SU-DHL-6 (cell line): Measurements from ENCODE around the gene ZBTB6.
A peak's percentile ranks its signal among the peaks of the same experiment; 100 is the strongest.

ENCODE experiments used
- H2AFZ ChIP-seq: fragments of 200-600 bp; sonication (generic); 2 replicates; pipeline ENCODE4 v1.6.1; 2014; ENCODE audit warnings: low read depth, mild to moderate bottlenecking, moderate library complexity, mixed read lengths, antibody characterized with exemption, low read length; ENCODE audit not compliant: severe bottlenecking
- H3F3A ChIP-seq: fragments of 200-600 bp; shearing (Covaris generic); 2 replicates; pipeline ENCODE4 v1.6.0; 2016; ENCODE audit warnings: antibody characterized with exemption, mild to moderate bottlenecking; ENCODE audit not compliant: insufficient read depth
- H3K27ac ChIP-seq: fragments of 200-600 bp; sonication (generic); 2 replicates; pipeline ENCODE4 v1.5.1; 2016; ENCODE audit warnings: low read depth, mild to moderate bottlenecking, low read length, moderate library complexity, mixed read lengths
- H3K27me3 ChIP-seq: fragments of 200-600 bp; sonication (generic), shearing (Covaris generic); 2 replicates; pipeline ENCODE4 v1.6.0; 2014; ENCODE audit warnings: mild to moderate bottlenecking, low read length
- H3K36me3 ChIP-seq: fragments of 200-600 bp; sonication (generic); 2 replicates; pipeline ENCODE4 v1.6.1; 2014; ENCODE audit warnings: mild to moderate bottlenecking, low read length, mixed read lengths
- H3K4me2 ChIP-seq: fragments of 300-600, 200-600 bp; shearing (Covaris generic), sonication (generic); 2 replicates; pipeline ENCODE4 v1.6.0; 2014; ENCODE audit warnings: low read length, low read depth, mild to moderate bottlenecking; ENCODE audit not compliant: poor library complexity, severe bottlenecking
- H3K4me3 ChIP-seq: fragments of 200-600 bp; sonication (generic); 2 replicates; pipeline ENCODE4 v1.5.1; 2014; ENCODE audit warnings: antibody characterized with exemption, low read length, mild to moderate bottlenecking, mixed read lengths; ENCODE audit not compliant: insufficient read depth, poor library complexity, severe bottlenecking
- H3K79me2 ChIP-seq: fragments of 200-600 bp; sonication (generic); 2 replicates; pipeline ENCODE4 v1.6.1; 2014; ENCODE audit warnings: mild to moderate bottlenecking, low read length, moderate library complexity; ENCODE audit not compliant: insufficient read depth
- H3K9ac ChIP-seq: fragments of 200-600 bp; sonication (generic); 2 replicates; pipeline ENCODE4 v1.7.0; 2014; ENCODE audit warnings: mild to moderate bottlenecking, low read length
- H3K9me2 ChIP-seq: fragments of 200-600 bp; sonication (generic); replicated peaks from 2 replicates; pipeline ENCODE4 v1.6.1; 2014; ENCODE audit warnings: low read length; ENCODE audit not compliant: insufficient read depth
- H3K9me3 ChIP-seq: fragments of 200-600 bp; sonication (generic); 2 replicates; pipeline ENCODE4 v1.6.1; 2014; ENCODE audit warnings: low read length, mixed read lengths; ENCODE audit not compliant: insufficient read depth
- H4K20me1 ChIP-seq: fragments of 200-600 bp; sonication (generic); 2 replicates; pipeline ENCODE4 v1.6.1; 2014; ENCODE audit warnings: low read depth, mild to moderate bottlenecking, antibody characterized with exemption, low read length, moderate library complexity, mixed read lengths
- CTCF ChIP-seq: fragments of 200-600 bp; sonication (generic); IDR thresholded peaks from one replicate; pipeline ENCODE4 v1.5.1; 2017; ENCODE audit warnings: antibody characterized with exemption, mild to moderate bottlenecking, low read length, moderate library complexity; ENCODE audit not compliant: insufficient read depth, poor library complexity, severe bottlenecking
- EZH2phosphoT487 ChIP-seq: fragments of 200-600 bp; sonication (generic), shearing (Covaris generic); conservative IDR thresholded peaks from 2 replicates; pipeline ENCODE4 v1.6.1; 2018; ENCODE audit warnings: mild to moderate bottlenecking, antibody characterized with exemption, low read length, moderate library complexity, mixed read lengths

ZBTB6 gene

GRCh38 chr9:122940454-122940748 is 27.3 kb upstream of the ZBTB6 start:
- Histone ChIP-seq H3K9me2 (no peaks in the 10 kb centered on the region), H3F3A (peaks cover 22% of the 10 kb centered on the region; the same call in 1 of the 2 replicates)

GRCh38 chr9:122939601-122940000 is 26.5 kb upstream of the ZBTB6 start:
- H4K20me1 ChIP-seq, result 0 out of 2 replicates have a peak, but pooled peaks cover 4% of the 10 kb centered on the region
- no peak overlapping the region for H3K4me3 ChIP-seq
- H3K79me2 ChIP-seq, result peaks cover 52% of the 10 kb centered on the region
- no peaks in the 10 kb centered on the region for H3K27me3 ChIP-seq
- no peak overlapping the region for H2AFZ ChIP-seq
- 0 out of 2 replicates have a peak overlapping the region, but pooled peaks have one; percentile 69 for H3K9ac ChIP-seq
- H3K27ac ChIP-seq, result no peak overlapping the region
- no peak for TF ChIP-seq EZH2phosphoT487
- TF ChIP-seq CTCF, result no peak
- H3K9me2 ChIP-seq, result no peaks in the 10 kb centered on the region
- H3K4me2 ChIP-seq, result peak overlapping the region; percentile 69
- peaks cover 22% of the 10 kb centered on the region; the same call in 1 of the 2 replicates for H3F3A ChIP-seq
- H3K36me3 ChIP-seq, result no peaks in the 10 kb centered on the region
- H3K9me3 ChIP-seq, result no peaks in the 10 kb centered on the region

More at GRCh38 chr9:122940454-122940748, 27.3 kb upstream of the ZBTB6 start:
- no peaks in the 10 kb centered on the region for H3K9me3 ChIP-seq
- 0 out of 2 replicates have a peak, but pooled peaks cover 4% of the 10 kb centered on the region for H4K20me1 ChIP-seq
- H3K4me2 ChIP-seq, result peak overlapping the region; percentile 69
- TF ChIP-seq CTCF (no peak), EZH2phosphoT487 (no peak)
- peak overlapping the region; percentile 75 for H2AFZ ChIP-seq
- H3K4me3 ChIP-seq, result peak overlapping the region; percentile 52
- H3K79me2 ChIP-seq, result peaks cover 52% of the 10 kb centered on the region
- H3K27me3 ChIP-seq, result no peaks in the 10 kb centered on the region
- no peak overlapping the region for H3K27ac ChIP-seq
- H3K36me3 ChIP-seq, result no peaks in the 10 kb centered on the region
- H3K9ac ChIP-seq, result peak overlapping the region; percentile 69

- Histone ChIP-seq H3K9ac (no peak overlapping the region), H4K20me1 (0 out of 2 replicates have a peak, but pooled peaks cover under 1% of the 10 kb centered on the region), H3K4me3 (no peak overlapping the region), H3K27me3 (no peaks in the 10 kb centered on the region), H3K36me3 (no peaks in the 10 kb centered on the region), H3K9me3 (no peaks in the 10 kb centered on the region), H3K4me2 (no peak overlapping the region), H3F3A (peaks cover 22% of the 10 kb centered on the region; the same call in 1 of the 2 replicates), H3K79me2 (peaks cover 51% of the 10 kb centered on the region), H2AFZ (no peak overlapping the region), H3K27ac (no peak overlapping the region), H3K9me2 (no peaks in the 10 kb centered on the region)
- TF ChIP-seq EZH2phosphoT487, result no peak
- no peak for TF ChIP-seq CTCF
Measured at GRCh38 chr9:122936883-122937282, 23.8 kb upstream of the ZBTB6 start.

- H3K79me2 ChIP-seq, result peaks cover 50% of the 10 kb centered on the region
- peaks cover 22% of the 10 kb centered on the region; the same call in 1 of the 2 replicates for H3F3A ChIP-seq
- no peaks in the 10 kb centered on the region for H3K36me3 ChIP-seq
- no peak overlapping the region for H3K4me2 ChIP-seq
- H4K20me1 ChIP-seq, result no peaks in the 10 kb centered on the region
- H3K9ac ChIP-seq, result no peak overlapping the region
- TF ChIP-seq EZH2phosphoT487 (no peak), CTCF (no peak)
- no peaks in the 10 kb centered on the region for H3K9me2 ChIP-seq
- no peaks in the 10 kb centered on the region for H3K27me3 ChIP-seq
- H3K9me3 ChIP-seq, result no peaks in the 10 kb centered on the region
- H3K27ac ChIP-seq, result no peak overlapping the region
- no peak overlapping the region for H2AFZ ChIP-seq
- no peak overlapping the region for H3K4me3 ChIP-seq
Measured at GRCh38 chr9:122936464-122936863, 23.3 kb upstream of the ZBTB6 start.
